Testis (tissue), 3 donors: ENCODE measurements around the gene XPC. TPM values are rescaled to one million over a fixed set of nuclear protein-coding genes. Genes with fewer than 3 reads are reported as not detected.

Experiments
- DNase-seq: peaks from one replicate; pipeline ENCODE4 v3.0.0-alpha.2; 2019
- H3K27ac ChIP-seq, 2 donors: fragments of 200-600 bp; sonication (generic); one replicate each; pipeline ENCODE4 v1.5.1; 2019
- H3K27me3 ChIP-seq: fragments of 200-600 bp; sonication (generic); one replicate; pipeline ENCODE4 v1.5.1; 2019
- H3K36me3 ChIP-seq: fragments of 200-600 bp; sonication (generic); one replicate; pipeline ENCODE4 v1.5.1; 2017; ENCODE audit warnings: low read depth; ENCODE audit errors: missing control alignments
- H3K4me1 ChIP-seq: fragments of 200-600 bp; sonication (generic); one replicate; pipeline ENCODE4 v1.5.1; 2019
- H3K4me3 ChIP-seq, 2 donors: fragments of 200-600 bp; sonication (generic); one replicate each; pipeline ENCODE4 v1.5.1; 2017 to 2019
- H3K9me3 ChIP-seq: fragments of 200-600 bp; sonication (generic); one replicate; pipeline ENCODE4 v1.5.1; 2017
- POLR2A ChIP-seq: fragments of 450-650 bp; IDR thresholded peaks from one replicate; pipeline ENCODE4 v1.6.1; 2017; ENCODE audit warnings: antibody characterized with exemption, mild to moderate bottlenecking, moderate library complexity
- WGBS, 2 donors: methylation state at CpG; one replicate each; pipeline ENCODE4 v1.1.5; 2018; 5-methylcytosine and 5-hydroxymethylcytosine counted together
- intact Hi-C: fragments of 100-400 bp; cut with DNase I; formaldehyde crosslinking; loops from one replicate; pipeline ENCODE4 v1.15.1; 2023; ENCODE audit warnings: low total_unique reads
- polyA plus RNA-seq: library from polyadenylated mRNA; stranded (reverse); fragments of 350-450 nt; fragmentation: Illumina TruSeq; extraction: RNeasy Lipid Tissue Mini Kit (QIAGEN cat#74804); gene quantifications from one replicate; pipeline ENCODE4 v1.2.3, GENCODE V29; 2014; ENCODE audit warnings: low read depth, low replicate concordance; ENCODE audit not compliant: insufficient read depth
- total RNA-seq, 2 donors: library from RNA; depleted of rRNA; stranded (reverse); fragments of >200 nt; gene quantifications; one replicate each; pipeline ENCODE4 v1.2.3, GENCODE V29; 2016
- TF ChIP-seq, protein P1 (sequence below), 3 experiments: fragments of 450-650 bp in 2 of 3; fragments of 200-600 bp in 1 of 3; sonication (generic) in 1 of 3; IDR thresholded peaks; one replicate each; pipeline ENCODE4 v1.5.1; 2016 to 2019; ENCODE audit warnings: antibody characterized with exemption in 3 of 3, mild to moderate bottlenecking in 2 of 3, moderate library complexity in 1 of 3

The XPC gene
- total and polyA plus RNA-seq, 3 donors from 2014 or later = 25.1 to 54.1 (median 48.7) TPM

DNA sequence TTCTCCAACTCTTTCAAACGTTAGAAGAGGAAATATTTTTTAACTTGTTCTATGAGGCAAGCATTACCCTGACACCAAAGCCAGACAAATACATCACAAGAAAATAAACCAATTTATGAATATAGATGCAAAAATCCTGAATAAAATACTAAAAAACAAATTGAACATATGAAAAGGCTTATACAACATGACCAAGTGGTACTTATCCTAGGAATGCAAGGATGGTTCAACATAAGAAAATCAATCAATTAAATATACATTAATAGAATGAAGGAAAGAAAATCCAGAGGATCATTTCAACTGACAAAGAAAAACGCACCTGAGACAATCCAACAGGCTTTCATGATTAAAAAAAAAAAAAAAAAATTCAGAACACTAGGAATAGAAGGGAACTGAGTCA is 17.1 kb downstream of the XPC start:
- no peak for TF ChIP-seq POLR2A
- TF ChIP-seq, protein P1, sequence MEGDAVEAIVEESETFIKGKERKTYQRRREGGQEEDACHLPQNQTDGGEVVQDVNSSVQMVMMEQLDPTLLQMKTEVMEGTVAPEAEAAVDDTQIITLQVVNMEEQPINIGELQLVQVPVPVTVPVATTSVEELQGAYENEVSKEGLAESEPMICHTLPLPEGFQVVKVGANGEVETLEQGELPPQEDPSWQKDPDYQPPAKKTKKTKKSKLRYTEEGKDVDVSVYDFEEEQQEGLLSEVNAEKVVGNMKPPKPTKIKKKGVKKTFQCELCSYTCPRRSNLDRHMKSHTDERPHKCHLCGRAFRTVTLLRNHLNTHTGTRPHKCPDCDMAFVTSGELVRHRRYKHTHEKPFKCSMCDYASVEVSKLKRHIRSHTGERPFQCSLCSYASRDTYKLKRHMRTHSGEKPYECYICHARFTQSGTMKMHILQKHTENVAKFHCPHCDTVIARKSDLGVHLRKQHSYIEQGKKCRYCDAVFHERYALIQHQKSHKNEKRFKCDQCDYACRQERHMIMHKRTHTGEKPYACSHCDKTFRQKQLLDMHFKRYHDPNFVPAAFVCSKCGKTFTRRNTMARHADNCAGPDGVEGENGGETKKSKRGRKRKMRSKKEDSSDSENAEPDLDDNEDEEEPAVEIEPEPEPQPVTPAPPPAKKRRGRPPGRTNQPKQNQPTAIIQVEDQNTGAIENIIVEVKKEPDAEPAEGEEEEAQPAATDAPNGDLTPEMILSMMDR (IDR thresholded peaks at IDR 0.05) = no peak
- H3K9me3 ChIP-seq = no peaks in the 10 kb centered on the region
- no peak overlapping the region for H3K4me3 ChIP-seq
- intact Hi-C loops = no loop called here
- H3K36me3 ChIP-seq = no peaks in the 10 kb centered on the region
- H3K27ac ChIP-seq = no peak overlapping the region
- no peaks in the 10 kb centered on the region for H3K4me1 ChIP-seq
- 93 to 100% methylated on average over 2 of the region's 2 CpGs for WGBS, 2 donors
- no peaks in the 10 kb centered on the region for H3K27me3 ChIP-seq
- no peak for DNase-seq

DNA sequence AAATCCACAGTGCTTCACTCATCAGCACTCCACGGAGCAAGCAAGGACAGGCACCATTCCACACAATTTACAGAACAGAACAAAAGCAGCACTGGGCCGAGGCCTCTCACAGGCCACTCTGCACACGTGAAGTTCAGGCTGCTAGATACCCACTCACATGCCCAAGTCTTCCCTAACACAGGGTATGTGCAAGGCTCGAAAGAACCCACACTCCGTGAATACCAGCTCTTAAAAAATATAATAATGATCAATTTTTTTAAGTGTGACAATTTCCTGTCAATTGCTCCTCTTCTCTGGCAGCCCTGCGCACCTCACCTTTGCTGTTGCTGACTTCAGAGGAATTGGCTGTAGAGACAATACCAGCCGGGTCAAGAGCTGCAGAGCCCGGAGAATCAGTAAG is 19.0 kb downstream of the XPC start:
- 97 to 98% methylated on average over 8 of the region's 8 CpGs for WGBS, 2 donors
- no peak for DNase-seq
- Histone ChIP-seq H3K36me3 (no peaks in the 10 kb centered on the region), H3K4me1 (no peaks in the 10 kb centered on the region), H3K27ac (no peak overlapping the region), H3K27me3 (no peaks in the 10 kb centered on the region), H3K4me3 (no peak overlapping the region), H3K9me3 (no peaks in the 10 kb centered on the region)
- intact Hi-C loops = no loop called here
- no peak for TF ChIP-seq POLR2A
- TF ChIP-seq, protein P1 (IDR thresholded peaks at IDR 0.05) = no peak

DNA sequence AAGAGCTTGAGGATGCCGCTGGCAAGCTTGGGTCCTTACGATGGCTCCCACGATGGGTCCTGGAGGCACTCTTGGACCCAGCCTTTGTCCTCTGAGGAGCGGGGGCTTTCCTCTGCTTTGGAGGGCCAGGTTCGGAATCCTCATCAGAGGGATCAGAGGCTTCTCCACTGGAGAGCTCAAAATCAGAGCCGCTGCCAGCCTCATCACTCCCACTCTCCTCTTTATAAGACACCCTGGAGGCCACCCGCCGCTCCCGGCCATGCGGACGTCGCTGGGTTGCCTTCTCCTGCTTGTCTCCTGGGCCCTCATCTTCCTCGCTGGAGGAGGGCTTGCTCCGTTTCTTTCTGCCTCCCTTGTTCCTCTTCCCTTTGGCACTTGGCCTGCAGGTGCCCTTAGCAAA is 20.0 kb downstream of the XPC start:
- DNase-seq = no peak
- Histone ChIP-seq H3K4me3 (no peak overlapping the region), H3K27me3 (no peaks in the 10 kb centered on the region), H3K9me3 (no peaks in the 10 kb centered on the region), H3K36me3 (no peaks in the 10 kb centered on the region), H3K4me1 (no peaks in the 10 kb centered on the region), H3K27ac (no peak overlapping the region)
- no peak for TF ChIP-seq POLR2A
- TF ChIP-seq, protein P1 (IDR thresholded peaks at IDR 0.05) = no peak
- 94 to 97% methylated on average over 14 of the region's 14 CpGs for WGBS, 2 donors
- intact Hi-C loops = no loop called here

DNA sequence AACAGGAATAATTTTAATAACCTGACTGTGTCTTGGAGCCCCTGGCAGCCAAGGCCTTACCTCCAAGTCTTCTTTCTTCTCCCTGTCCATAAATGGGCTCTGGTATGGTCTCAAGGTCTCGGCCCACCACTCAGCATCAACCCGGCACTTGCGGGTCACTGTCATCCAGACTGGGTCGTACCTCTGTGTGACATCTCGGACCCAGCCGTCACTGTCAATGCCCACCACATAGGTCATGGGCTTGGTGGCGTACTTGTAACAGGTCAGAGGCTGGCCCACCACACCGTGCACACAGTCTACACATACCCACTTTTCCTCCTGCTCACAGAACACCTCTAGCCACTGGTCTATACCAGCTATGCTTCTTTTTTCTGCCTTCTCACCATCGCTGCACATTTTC is 20.4 kb downstream of the XPC start:
- no peaks in the 10 kb centered on the region for H3K9me3 ChIP-seq
- no peaks in the 10 kb centered on the region for H3K36me3 ChIP-seq
- TF ChIP-seq POLR2A = no peak
- TF ChIP-seq, protein P1 (IDR thresholded peaks at IDR 0.05) = no peak
- no peak for DNase-seq
- no peaks in the 10 kb centered on the region for H3K27me3 ChIP-seq
- 95 to 97% methylated on average over 9 of the region's 9 CpGs for WGBS, 2 donors
- H3K27ac ChIP-seq = no peak overlapping the region
- no peaks in the 10 kb centered on the region for H3K4me1 ChIP-seq
- intact Hi-C loops = no loop called here
- no peak overlapping the region for H3K4me3 ChIP-seq

DNA sequence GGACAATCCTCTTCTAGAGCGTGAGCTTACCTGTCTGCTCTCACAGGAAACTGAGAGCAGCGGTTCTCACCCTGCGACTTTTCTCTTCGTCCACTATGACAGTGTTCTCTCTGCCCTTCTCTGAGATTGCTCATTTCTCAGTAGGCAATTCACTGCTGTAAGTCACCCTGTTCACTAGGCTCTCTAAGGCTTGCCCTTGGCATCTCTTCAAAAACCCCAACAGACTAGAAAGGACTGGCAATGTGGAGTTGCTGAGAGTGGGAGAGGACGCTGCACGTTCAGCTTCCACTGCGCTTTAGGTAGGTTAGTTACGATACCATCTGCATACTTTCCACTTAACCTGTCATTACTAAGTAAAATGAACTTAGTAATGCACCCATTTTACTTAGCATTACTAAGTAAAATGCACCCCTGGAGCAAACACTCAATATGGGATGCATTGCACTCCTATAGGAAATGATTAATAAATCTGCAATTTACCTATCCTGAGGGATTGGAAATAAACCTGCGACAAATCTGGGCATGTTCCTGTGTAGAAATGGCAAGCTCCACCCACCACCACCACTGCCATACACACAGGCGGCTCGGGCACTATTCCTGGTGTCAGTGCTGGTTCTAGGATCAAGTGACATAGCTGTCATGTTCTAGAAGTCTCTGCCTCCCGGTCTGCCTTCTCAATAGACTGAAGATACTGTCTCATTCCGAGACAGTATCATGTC is 21.4 kb downstream of the XPC start:
- no peaks in the 10 kb centered on the region for H3K9me3 ChIP-seq
- no peaks in the 10 kb centered on the region for H3K36me3 ChIP-seq
- 94 to 97% methylated on average over 13 of the region's 13 CpGs for WGBS, 2 donors

More for the DNA sequence above, 21.4 kb downstream of the XPC start:
- intact Hi-C loops = no loop called here
- H3K4me3 ChIP-seq = no peak overlapping the region
- TF ChIP-seq, protein P1 (IDR thresholded peaks at IDR 0.05) = no peak
- H3K27me3 ChIP-seq = no peaks in the 10 kb centered on the region
- no peak overlapping the region for H3K27ac ChIP-seq
- no peak for DNase-seq
- H3K4me1 ChIP-seq = no peaks in the 10 kb centered on the region
